Activated naive CD4-positive, alpha-beta T cell treated with anti-CD3 and anti-CD28 coated beads for 36 hours (primary cell): ENCODE measurements around the gene RNF31. TPM values are rescaled to one million over a fixed set of nuclear protein-coding genes. Genes with fewer than 3 reads are reported as not detected.
A peak's percentile ranks its signal among the peaks of the same experiment; 100 is the strongest.

ENCODE experiments used
- CTCF ChIA-PET: fragments of 350-600 bp; sonication (Branson Sonifier 250); formaldehyde crosslinking; loops from one replicate; lab custom pipeline; 2021; ENCODE audit warnings: antibody characterized with exemption; lab: Charles Lee
- DNase-seq: peaks from one replicate; pipeline ENCODE4 v3.0.0-alpha.2; 2020
- H3K27ac Mint-ChIP-seq: one replicate; pipeline ENCODE4 v1.8.0; 2021; ENCODE audit warnings: mild to moderate bottlenecking, mixed read lengths
- H3K27me3 Mint-ChIP-seq: one replicate; pipeline ENCODE4 v1.8.0; 2021; ENCODE audit warnings: low read depth, mixed read lengths
- H3K36me3 Mint-ChIP-seq: one replicate; pipeline ENCODE4 v1.8.0; 2021; ENCODE audit warnings: low read depth, mixed read lengths
- H3K4me1 Mint-ChIP-seq: one replicate; pipeline ENCODE4 v1.8.0; 2021; ENCODE audit warnings: low read depth, mixed read lengths
- H3K4me3 Mint-ChIP-seq: one replicate; pipeline ENCODE4 v1.8.0; 2021; ENCODE audit warnings: mild to moderate bottlenecking, moderate library complexity, mixed read lengths
- H3K9me3 Mint-ChIP-seq: one replicate; pipeline ENCODE4 v1.8.0; 2021; ENCODE audit warnings: mixed read lengths
- intact Hi-C: fragments of 100-400 bp; cut with micrococcal nuclease; formaldehyde crosslinking; loops from one replicate; pipeline ENCODE4 v1.15.1; 2023
- total RNA-seq, 2 experiments: library from RNA; stranded (reverse); gene quantifications; one replicate each; pipeline ENCODE4 v1.2.3, GENCODE V29; 2021

Gene RNF31
- total RNA-seq, 2 experiments from 2014 or later, result 51.1 to 53.8 TPM

GRCh38 chr14:24132976-24133375 lies 14.3 kb upstream of the RNF31 start:
- H3K9me3 Mint-ChIP-seq, result no peaks in the 10 kb centered on the region
- H3K36me3 Mint-ChIP-seq, result peaks cover 14% of the 10 kb centered on the region
- peak overlapping the region; percentile 77 for H3K27ac Mint-ChIP-seq
- CTCF ChIA-PET, result interaction anchor here (1.0 to 4.8 kb wide), 4 partner anchors 8 to 83 kb away, joined by 3 to 43 read pairs (median 4); partner anchors contain the start of genes EMC9 and MDP1
- H3K4me1 Mint-ChIP-seq, result peaks cover 30% of the 10 kb centered on the region
- no peak overlapping the region for H3K4me3 Mint-ChIP-seq
- no peak for DNase-seq
- H3K27me3 Mint-ChIP-seq, result no peaks in the 10 kb centered on the region
- intact Hi-C loops, result no loop called here

- CTCF ChIA-PET, result interaction anchor here (0.6 to 4.8 kb wide), 7 partner anchors 16 to 520 kb away, joined by 3 to 43 read pairs (median 3); partner anchors contain the start of gene MDP1
- H3K4me1 Mint-ChIP-seq, result peaks cover 37% of the 10 kb centered on the region
- H3K36me3 Mint-ChIP-seq, result peaks cover 19% of the 10 kb centered on the region
- no peak overlapping the region for H3K4me3 Mint-ChIP-seq
- H3K27me3 Mint-ChIP-seq, result no peaks in the 10 kb centered on the region
- no peak for DNase-seq
- H3K9me3 Mint-ChIP-seq, result no peaks in the 10 kb centered on the region
- intact Hi-C loops, result no loop called here
- no peak overlapping the region for H3K27ac Mint-ChIP-seq
Measured at GRCh38 chr14:24133735-24134134, 13.6 kb upstream of the RNF31 start.

GRCh38 chr14:24135584-24135833 lies 11.8 kb upstream of the RNF31 start:
- H3K9me3 Mint-ChIP-seq, result no peaks in the 10 kb centered on the region
- no peaks in the 10 kb centered on the region for H3K27me3 Mint-ChIP-seq
- H3K4me3 Mint-ChIP-seq, result peak overlapping the region; percentile 86
- peak overlapping the region; percentile 69 for H3K27ac Mint-ChIP-seq
- H3K4me1 Mint-ChIP-seq, result peaks cover 51% of the 10 kb centered on the region
- peak; percentile 29 for DNase-seq
- intact Hi-C loops, result no loop called here
- CTCF ChIA-PET, result interaction anchor here (0.8 to 4.8 kb wide), 4 partner anchors 16 to 26 kb away, joined by 4 to 43 read pairs (median 18); partner anchors contain the start of genes DCAF11, IRF9 and NRL
- peaks cover 31% of the 10 kb centered on the region for H3K36me3 Mint-ChIP-seq

- Mint-ChIP-seq H3K4me1 (peaks cover 52% of the 10 kb centered on the region), H3K4me3 (peak within 1 kb of the TSS; percentile 86), H3K27me3 (no peaks in the 10 kb centered on the region), H3K9me3 (no peaks in the 10 kb centered on the region), H3K36me3 (peaks cover 36% of the 10 kb centered on the region), H3K27ac (peak within 1 kb of the TSS; percentile 93)
- DNase-seq, result peak; percentile 97
- intact Hi-C loops, result loop anchor here (1.0 kb wide), 3 partner anchors 11 to 25 kb away; partner anchors contain the start of genes DCAF11, IRF9, NRL and RNF31
- CTCF ChIA-PET, result interaction anchor here (1.6 to 4.8 kb wide), 4 partner anchors 9 to 27 kb away, joined by 5 to 43 read pairs (median 18); partner anchors contain the start of genes DCAF11, IRF9 and NRL
Measured at GRCh38 chr14:24135834-24136683, 11.2 kb upstream of the RNF31 start, which contains the start of gene PSME1. PSME1 (plus strand) TSS chr14:24136194; CDS start chr14:24136263, 69 bp downstream.

- CTCF ChIA-PET, result interaction anchor here (1.3 to 4.8 kb wide), 6 partner anchors 9 to 197 kb away, joined by 5 to 43 read pairs (median 10); partner anchors contain the start of genes DCAF11, IRF9, NRL and RNF31
- peak overlapping the region; percentile 93 for H3K27ac Mint-ChIP-seq
- H3K4me1 Mint-ChIP-seq, result peaks cover 53% of the 10 kb centered on the region
- H3K4me3 Mint-ChIP-seq, result peak overlapping the region; percentile 86
- peaks cover 38% of the 10 kb centered on the region for H3K36me3 Mint-ChIP-seq
- intact Hi-C loops, result loop anchor here (1.0 kb wide), 3 partner anchors 10 to 24 kb away; partner anchors contain the start of genes DCAF11, IRF9, NRL and RNF31
- peak; percentile 35 for DNase-seq
- H3K27me3 Mint-ChIP-seq, result no peaks in the 10 kb centered on the region
- no peaks in the 10 kb centered on the region for H3K9me3 Mint-ChIP-seq
Measured at GRCh38 chr14:24136684-24137528, 10.4 kb upstream of the RNF31 start.

GRCh38 chr14:24137529-24138395 lies 9.5 kb upstream of the RNF31 start:
- Mint-ChIP-seq H3K36me3 (peaks cover 41% of the 10 kb centered on the region), H3K9me3 (no peaks in the 10 kb centered on the region), H3K27ac (peak overlapping the region; percentile 93), H3K4me3 (peak overlapping the region; percentile 86), H3K27me3 (no peaks in the 10 kb centered on the region), H3K4me1 (peaks cover 50% of the 10 kb centered on the region)
- CTCF ChIA-PET, result interaction anchor here (1.3 to 4.8 kb wide), 6 partner anchors 8 to 196 kb away, joined by 5 to 43 read pairs (median 10); partner anchors contain the start of genes DCAF11, IRF9, NRL and RNF31
- DNase-seq, result no peak
- intact Hi-C loops, result no loop called here

- DNase-seq, result no peak
- H3K27me3 Mint-ChIP-seq, result no peaks in the 10 kb centered on the region
- intact Hi-C loops, result no loop called here
- H3K27ac Mint-ChIP-seq, result peak overlapping the region; percentile 93
- CTCF ChIA-PET, result interaction anchor here (0.6 to 4.7 kb wide), 8 partner anchors 9 to 195 kb away, joined by 3 to 22 read pairs (median 4); partner anchors contain the start of genes DCAF11, IRF9, NRL and RNF31
- H3K4me3 Mint-ChIP-seq, result peak overlapping the region; percentile 99
- no peaks in the 10 kb centered on the region for H3K9me3 Mint-ChIP-seq
- peaks cover 46% of the 10 kb centered on the region for H3K36me3 Mint-ChIP-seq
- H3K4me1 Mint-ChIP-seq, result peaks cover 54% of the 10 kb centered on the region
Measured at GRCh38 chr14:24138396-24139271, 8.7 kb upstream of the RNF31 start.

- intact Hi-C loops, result no loop called here
- H3K4me1 Mint-ChIP-seq, result peaks cover 61% of the 10 kb centered on the region
- no peaks in the 10 kb centered on the region for H3K9me3 Mint-ChIP-seq
- H3K36me3 Mint-ChIP-seq, result peaks cover 51% of the 10 kb centered on the region
- CTCF ChIA-PET, result interaction anchor here (0.6 to 4.7 kb wide), 5 partner anchors 21 to 81 kb away, joined by 3 to 22 read pairs (median 3); partner anchors contain the start of genes DCAF11, IRF9 and NRL
- peak overlapping the region; percentile 46 for H3K27ac Mint-ChIP-seq
- peak; percentile 38 for DNase-seq
- no peaks in the 10 kb centered on the region for H3K27me3 Mint-ChIP-seq
- H3K4me3 Mint-ChIP-seq, result peak overlapping the region; percentile 99
Measured at GRCh38 chr14:24139272-24139934, 7.9 kb upstream of the RNF31 start.

GRCh38 chr14:24141097-24141880 lies 6.0 kb upstream of the RNF31 start, which contains the start of gene EMC9:
EMC9 (minus strand) TSS chr14:24141591; CDS start chr14:24141304, 287 bp downstream.
- intact Hi-C loops, result loop anchor here (1.0 to 2.0 kb wide), 11 partner anchors 20 to 820 kb away; partner anchors contain the start of genes AP1G2, CHMP4A, DCAF11 and GMPR2
- DNase-seq, result peak; percentile 100
- no peaks in the 10 kb centered on the region for H3K27me3 Mint-ChIP-seq
- no peaks in the 10 kb centered on the region for H3K9me3 Mint-ChIP-seq
- H3K4me1 Mint-ChIP-seq, result peaks cover 73% of the 10 kb centered on the region
- H3K27ac Mint-ChIP-seq, result peak within 1 kb of the TSS; percentile 93
- peak within 1 kb of the TSS; percentile 99 for H3K4me3 Mint-ChIP-seq
- CTCF ChIA-PET, result interaction anchor here (1.0 to 1.7 kb wide), 7 partner anchors 9 to 181 kb away, joined by 3 to 15 read pairs (median 4); partner anchors contain the start of gene IRF9
- H3K36me3 Mint-ChIP-seq, result peaks cover 65% of the 10 kb centered on the region
